CD4-positive, alpha-beta T cell treated with Interleukin-2 at 100 ng/mL for 4 hours (primary cell): ENCODE measurements around the gene DAGLA.
"Not testable (repeated sequence)": the region's sequence is repeated elsewhere in the genome, so short reads cannot be mapped to it uniquely, and the experiment has no call there.

Source experiments
- DNase-seq: peaks from one replicate; pipeline ENCODE4 v3.0.0-alpha.2; 2020; ENCODE audit warnings: low spot score

The DAGLA gene

DNA sequence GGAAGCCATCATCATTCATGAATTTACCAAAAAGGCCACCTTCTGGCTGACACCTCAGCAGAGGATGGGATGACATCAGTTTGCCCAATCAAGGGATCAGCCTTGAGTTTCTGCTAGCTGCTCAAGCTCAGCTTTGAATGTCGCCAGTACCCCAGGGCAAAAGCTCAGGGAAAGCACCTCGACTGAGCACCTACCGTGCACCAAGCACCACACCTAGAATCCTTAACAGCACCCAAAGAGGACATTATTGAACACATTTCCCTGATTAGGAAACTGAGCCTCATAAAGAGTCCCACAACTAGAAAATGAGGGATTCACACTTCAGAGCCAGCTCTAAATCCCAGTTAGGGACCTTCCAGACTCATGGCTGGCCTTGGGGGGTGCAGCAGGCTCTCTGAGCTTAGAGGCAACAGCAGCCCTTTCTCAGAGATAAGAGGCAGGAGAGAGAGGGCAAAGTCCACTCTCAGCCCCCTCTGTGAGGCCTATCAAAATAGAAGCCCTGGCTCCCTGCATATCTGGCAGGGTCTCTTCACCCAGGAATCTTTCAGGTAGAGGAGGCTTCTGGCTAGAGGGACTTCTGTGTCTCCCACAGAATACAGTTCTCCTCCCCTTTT lies 13.4 kb upstream of the DAGLA start:
- no peak for DNase-seq

DNA sequence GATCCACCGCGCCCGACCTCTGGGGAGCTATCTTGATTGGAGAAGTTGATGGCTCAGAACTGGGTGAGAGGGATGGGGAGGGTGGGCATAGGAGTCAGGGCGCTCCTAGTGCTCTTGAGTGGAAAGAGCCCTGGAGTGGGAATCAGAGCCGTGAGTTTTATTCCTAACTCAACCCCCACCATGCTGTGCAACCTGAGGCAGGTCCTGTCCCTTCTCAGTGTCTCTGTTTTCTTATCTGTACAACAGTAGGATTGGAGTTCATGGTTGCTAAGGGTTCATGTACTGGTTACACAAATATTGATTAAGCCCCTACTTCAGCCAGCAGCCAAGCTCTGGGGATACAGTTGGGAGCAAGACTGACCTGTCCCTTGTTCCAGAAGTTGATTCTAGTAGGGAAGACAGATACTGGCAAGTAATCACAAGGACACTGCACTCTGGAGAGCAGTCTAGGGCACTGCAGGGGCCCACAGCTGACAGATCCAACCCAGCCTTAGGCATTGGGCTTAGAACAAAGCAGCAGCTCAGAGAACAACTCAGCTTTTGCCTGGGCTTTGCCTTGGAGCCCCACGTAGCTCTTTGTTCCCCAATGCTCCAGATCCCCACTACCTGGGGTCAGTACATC lies 12.4 kb upstream of the DAGLA start:
- no peak for DNase-seq

DNA sequence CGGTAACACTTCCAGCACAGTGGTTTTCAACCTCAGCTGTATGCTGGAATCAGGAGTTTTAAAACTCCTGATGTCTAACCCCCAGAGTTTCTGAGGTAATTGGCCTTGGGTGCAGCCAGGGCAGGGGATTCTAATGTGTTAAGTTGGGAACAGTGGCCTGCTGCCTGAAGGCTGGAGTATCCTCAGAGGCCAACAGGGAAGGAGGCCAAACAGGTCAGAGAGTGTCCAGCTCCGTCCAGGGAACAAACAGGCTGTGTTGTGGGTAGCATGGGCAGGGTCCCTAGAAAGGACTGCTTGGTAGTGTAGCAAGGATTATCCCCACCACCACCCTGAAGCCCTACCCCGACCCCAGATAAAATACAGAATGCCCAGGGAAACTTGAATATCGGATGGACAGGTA lies 10.8 kb upstream of the DAGLA start:
- DNase-seq: no peak

DNA sequence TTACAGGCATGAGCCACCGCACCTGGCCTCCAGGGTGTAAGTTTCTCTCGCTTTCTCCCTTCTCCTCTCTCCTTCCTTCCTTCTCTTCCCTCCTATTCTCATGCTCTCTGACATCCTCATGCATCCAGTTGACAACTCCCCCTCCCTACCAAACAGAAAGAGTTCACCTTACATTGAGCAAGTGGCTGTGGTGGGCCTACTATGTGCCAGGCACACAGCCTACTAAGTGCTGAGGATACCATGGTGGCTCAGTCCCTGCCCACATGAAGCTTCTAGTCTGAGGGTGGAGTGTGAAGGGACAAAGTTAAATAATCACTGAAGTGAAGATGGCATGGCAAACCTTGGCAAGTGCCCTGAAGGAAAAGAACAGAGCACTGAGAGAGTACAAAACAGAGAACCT lies 9.6 kb upstream of the DAGLA start:
- DNase-seq: no peak

DNA sequence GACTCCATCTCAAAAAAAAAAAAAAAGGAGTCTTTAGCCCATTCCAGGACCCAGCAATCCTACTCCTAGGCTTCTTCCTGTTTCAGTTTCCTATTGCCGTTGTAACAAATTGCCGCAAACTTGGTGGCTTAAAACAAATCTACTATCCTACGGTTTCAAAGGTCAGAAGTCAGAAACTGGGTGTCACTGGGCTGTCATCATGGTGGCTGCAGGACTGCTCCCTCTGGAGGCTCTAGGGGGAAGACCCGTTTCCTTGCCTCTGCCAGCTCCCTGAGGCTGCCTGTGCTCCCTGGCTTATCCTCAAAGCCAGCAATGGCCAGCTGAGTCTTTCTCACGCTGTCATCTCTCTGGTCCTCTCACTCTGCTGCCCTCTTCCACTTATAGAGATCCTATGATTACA lies 8.7 kb upstream of the DAGLA start:
- DNase-seq: no peak

DNA sequence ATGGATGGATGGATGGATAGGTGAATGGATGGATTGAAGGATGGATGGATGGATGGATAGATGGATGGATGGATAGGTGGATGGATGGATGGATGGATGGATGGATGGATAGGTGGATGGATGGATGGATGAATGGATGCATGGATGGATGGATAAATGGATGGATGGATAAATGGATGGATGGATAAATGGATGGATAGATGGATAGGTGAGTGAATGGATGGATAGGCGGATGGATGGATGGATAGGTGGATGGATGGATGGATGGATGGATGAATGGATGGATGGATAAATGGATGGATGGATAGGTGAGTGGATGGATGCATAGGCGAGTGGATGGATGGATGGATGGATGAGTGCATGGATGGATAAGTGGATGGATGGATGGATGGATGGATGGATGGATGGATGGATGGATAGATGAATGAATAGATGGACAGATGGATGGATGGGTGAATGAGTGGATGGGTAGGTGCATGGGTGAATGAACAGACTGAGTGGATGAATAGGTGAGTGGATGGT lies 6.2 kb upstream of the DAGLA start:
- DNase-seq: not testable (repeated sequence)

DNA sequence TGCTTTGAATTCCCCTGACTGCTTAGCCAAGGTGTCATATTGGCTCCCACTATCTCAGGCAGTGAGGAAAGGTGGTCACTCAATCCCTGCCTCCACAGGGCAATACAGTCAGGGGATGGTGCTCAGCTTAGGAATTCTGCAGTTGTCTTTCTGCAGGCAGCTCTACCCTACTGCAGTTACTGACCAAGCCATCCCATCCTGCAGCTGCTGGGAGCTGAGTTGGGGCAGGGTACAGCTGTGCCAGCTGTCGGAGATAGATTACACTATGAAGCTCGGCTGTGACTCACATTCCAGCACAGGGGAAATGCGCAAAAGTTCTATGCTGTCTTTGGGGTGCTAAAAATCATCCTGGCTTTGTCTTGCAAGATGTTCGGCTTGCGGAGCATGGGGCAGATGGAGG lies 4.4 kb upstream of the DAGLA start:
- no peak for DNase-seq

DNA sequence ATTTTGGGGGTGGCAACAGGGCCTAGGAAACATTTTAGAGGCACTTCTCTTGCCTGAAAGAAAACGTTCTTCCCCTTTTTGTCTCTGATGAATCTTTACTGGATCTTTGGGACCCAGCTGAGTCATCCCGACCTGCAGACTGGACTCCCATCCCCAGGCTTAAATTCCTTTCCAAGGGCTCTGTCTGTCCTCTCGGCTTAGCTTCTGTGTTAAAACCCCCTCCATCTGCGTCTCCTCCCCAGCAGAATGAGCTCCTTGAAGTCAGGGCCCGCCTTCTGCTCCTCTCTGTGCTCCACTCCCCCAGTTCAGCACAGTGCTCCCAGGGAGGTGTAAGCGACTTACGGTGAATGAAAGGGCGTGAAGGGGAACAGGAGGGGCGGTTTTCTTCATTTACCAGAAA lies 895 bp upstream of the DAGLA start:
- no peak for DNase-seq

DNA sequence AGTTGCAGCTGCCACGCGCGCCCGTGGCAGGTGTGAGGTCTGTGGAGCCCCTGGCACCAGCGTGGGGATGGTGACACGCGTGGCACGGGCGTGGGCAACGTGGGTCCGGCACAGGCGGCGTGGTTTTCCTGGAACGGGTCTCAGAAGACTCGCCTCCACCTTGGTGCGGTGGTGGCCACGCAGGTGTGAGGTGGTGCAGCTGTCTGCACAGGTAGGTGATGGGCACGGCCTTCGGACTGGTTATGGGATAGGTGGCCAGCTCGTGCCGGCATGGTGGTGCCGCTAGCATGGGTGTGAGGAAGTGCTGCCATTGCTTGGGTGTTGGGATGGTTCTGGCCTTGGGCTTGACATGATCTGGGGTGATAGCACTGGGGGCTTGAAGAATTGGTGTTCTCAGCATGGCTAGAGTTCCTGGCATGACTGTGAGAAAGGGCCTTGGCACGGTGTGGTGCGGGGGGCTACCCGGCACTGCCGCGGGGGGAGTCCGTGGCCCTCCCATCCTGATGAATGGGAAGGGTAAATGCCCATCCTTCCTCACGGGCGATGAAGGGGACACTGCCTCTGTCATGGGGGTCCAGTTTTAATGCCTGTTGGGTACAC lies 531 bp downstream of the DAGLA start:
- no peak for DNase-seq

DNA sequence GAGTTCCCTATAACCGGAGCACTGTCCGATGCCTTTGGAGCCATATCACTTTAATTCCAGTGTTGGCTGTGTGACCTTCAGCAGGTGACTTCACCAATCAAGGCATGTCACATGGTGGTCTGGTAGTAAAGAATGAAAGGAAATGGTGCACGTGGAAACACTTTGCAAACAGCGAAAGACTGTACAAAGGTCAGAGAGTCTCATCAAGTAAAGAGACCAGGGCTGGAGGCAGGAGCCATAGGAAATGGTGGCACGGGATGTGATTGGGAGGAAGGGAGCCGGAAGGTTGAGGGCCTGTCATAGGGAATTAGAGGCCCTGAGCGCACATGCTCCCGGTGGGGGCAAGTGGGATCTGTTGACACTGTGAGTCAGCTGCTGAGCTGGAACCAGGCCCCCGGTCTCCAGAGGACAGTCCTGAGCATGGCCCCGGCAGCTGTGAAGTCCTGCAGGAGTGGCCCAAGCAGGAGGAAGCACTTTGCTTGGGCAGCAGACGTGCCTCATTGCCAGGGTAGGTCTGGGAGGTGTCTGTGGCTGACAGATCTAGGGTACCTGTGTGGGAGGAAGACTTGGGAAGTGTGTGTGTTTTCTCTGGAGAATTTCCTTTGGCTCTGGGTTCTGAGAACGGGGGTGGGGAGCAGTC lies 2.0 kb downstream of the DAGLA start:
- no peak for DNase-seq

DNA sequence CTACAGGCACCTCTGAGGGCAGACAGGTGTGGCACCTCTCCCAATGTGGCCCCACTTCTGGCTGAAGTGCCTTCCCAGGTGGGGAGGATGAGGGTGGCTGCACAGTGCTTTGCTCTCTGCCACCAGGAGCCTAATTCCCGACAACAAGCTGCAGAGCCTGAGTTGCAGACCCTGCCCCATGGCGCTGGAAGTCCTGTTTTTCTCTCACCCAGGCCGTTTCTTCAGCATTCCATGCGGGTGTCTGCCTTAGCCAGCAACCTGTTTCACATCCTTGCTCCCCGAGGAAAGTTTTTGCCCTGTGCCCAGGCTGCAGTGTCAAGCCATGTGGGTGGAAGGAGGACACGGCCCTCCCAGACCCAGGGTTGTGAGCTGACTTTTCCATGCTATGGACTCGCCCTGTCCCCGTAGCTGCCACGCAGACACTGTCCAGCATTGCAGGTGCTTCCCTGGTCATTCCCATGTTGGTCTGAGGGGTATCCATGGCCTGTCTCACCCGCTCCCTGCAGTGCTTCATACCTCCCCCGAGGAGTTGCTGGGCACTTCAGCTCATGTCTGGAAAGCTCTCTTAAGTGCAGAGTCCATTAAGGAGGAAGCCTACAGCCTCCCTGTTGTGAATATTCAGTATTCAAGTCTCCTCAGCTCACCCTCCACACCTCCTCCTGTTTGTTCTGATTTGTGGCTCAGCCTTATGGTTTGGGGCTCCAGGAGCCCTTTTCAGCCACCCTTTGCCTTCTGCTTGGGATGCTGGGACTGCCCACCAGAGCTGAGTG lies 2.9 kb downstream of the DAGLA start:
- no peak for DNase-seq

DNA sequence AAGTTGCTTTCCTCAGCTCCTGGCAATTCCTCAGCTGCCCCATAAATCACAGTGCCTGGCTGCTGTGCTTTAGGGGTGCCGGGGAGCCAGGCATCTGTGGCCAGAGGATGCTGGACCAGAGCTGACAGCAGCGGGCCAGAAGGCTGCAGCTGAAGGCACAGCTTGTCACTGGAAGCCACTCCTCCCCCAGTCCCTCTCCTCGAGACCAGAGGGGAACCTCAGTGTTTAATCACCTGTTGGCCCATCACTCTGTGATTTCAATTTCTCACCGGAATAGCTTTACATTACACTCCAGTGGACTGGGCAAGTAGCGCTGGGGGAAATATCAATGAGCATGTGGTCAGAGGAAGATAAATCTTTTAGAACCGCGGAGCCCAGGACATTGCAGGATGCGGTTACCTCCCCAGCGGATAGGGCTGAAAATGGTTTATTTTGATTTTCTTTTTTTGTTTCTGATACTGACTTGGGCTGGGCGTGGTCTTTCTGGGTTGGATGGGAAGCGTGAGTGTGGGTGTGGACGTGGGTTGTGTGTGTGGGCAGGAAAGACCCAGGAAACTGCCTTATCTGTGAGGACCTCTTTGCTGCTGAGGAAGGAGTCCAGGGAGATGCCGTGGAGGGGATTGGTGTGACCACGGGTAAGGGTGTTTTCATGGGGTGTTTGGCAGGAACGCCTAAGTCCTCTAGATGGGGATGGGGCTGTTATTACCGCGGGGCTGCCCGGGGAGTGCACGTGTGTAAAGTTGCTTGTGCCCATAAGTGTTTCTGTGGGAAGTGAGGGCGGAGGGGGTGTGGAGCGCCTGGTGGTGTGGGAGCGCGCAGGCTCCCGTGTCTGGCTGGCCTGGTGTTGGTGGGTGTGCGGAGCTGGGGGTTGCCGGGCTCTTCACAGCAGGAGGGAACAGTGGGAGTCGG lies 4.0 kb downstream of the DAGLA start:
- DNase-seq: peak; percentile 39

DNA sequence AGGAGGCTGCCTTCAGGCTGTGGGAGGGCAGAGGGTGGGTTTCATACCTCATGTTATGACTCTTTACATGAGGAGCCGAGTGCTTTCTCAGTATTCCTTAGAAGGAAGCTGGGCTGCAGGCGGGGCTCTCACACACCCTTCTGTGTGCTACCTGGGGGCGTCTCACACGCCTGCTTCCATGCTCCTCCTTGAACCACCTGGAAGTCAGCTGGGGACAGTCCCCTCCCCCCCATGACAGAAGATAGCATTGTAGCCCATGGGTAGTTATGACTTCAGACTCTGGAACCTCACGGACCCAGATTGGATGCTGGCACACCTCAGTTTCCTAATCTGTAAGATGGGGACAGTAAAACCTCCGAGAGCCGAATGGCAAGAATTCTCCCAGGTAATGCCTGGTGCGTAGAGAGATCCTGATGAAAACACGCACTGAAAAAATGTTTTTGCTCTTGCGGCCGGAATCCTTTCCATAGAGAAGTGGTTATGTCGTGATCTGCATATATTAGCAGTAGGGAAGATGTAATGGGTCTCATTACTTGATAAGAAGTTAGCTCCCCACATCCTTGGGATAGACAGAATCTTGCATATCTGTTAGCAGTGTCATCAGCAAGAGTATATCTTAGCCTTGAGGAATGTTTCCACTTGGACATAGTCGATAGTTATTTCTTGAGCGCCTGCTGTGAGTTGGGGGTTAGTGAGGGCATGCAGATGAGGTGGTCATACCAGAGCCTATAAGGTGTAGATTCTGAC lies 4.9 kb downstream of the DAGLA start:
- no peak for DNase-seq

DNA sequence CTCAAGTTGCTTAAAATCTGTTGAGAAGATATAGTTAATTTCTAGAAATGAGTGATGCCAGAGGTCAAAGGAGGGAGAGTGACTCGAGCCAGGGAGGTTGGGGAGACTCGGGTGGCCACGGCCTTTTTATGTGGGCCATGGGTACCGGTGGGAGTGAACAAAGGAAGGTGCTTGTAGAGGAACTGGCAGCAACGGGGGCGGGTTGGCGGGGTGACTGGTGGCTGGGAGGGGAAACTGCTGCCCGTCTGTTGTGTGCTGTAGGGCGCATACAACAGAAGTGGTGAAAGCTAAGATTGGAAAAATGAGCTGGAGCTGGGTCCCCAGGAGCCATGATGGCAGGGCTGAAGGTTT lies 5.4 kb downstream of the DAGLA start:
- no peak for DNase-seq

DNA sequence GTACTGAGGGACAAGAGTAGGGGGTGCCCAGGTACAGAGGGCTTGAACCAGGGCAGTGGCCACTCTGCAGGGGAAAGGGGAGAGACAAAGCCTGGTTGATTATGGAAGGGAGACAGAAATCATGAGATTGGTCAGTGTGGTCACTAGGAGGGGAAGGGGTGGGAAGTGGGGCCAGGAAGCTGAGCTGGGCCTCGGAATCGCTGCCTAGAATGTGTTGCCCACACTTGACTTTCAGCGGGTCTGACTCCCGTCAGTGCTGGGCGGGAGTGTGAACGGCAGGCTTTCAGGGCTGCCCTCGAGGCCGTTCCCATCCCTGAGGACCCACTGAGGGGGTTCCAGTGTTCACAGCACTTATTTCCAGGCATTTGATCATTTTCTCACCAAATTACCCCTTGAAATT lies 5.9 kb downstream of the DAGLA start:
- no peak for DNase-seq

DNA sequence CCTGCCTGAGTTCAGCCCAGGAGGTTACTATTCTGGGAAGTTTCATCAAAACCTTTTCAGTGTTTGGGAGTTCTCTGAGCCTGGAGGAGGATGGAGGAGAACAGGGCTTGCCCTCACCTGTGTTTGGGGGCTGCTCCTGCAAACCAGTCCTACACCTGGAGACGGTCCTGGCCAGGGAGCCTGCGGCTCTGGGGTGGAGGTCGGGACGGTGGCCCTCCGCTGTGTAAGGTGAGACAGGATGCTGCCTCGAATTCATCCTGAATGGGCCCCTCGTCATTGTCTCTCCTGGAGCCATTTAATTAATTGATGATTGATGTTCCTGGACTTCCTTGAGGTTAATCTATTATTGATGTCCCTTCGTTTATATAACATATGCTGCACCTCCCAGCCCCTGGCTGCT lies 6.3 kb downstream of the DAGLA start:
- DNase-seq: no peak

DNA sequence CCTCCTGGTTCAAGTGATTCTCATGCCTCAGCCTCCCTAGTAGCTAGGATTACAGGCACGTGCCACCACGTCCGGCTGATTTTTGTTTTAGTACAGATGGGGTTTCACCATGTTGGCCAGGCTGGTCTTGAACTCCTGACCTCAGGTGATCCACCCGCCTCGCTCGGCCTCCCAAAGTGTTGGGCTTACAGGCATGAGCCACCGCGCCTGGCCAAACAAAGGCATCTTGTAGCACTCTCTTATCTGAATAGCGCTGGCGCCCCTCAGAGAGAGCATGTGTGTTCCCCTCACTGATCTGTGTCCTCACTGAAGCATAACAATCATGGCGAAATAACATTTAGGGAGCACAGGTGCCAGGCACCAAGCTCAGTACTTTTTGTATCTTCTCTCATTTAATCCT lies 7.2 kb downstream of the DAGLA start:
- no peak for DNase-seq

DNA sequence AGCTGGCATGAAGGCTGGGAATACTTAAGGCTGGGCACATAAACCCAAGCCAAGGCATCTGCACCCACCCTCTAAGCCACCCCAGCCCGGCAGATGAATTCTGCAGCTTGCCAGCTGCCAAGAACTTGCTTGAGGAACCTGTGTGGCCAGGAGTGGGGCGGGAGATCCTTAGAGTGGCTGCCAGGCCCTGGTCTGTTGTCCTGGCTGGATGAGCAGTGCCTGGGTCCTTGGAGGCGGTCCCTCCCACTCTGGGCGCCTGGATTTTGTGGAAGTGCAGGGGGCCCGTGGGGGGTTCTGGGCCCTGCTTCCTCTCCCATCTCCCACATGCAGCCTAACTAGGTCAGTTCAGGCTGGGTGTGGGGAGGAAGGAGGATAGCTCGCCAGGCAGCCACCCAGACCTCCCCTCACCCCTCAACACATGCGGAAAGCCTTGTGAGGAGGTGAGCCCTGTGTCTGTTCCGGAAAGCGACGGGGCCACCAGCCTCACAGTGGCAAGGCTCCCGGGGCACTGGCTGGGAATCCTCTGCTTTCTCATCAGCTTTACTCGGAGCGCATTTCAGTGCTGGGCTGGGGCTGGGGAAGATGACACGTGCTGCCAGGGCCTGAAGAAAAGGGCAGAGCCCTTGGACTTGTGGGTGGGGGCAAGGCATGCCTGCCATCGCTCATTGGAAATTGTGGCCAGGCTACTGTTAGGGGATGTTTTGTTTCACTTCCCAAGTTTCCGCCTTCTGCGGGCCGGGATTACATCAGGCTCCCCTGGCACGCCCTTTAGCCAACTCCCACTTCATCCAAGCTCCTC lies 8.4 kb downstream of the DAGLA start:
- DNase-seq: no peak

DNA sequence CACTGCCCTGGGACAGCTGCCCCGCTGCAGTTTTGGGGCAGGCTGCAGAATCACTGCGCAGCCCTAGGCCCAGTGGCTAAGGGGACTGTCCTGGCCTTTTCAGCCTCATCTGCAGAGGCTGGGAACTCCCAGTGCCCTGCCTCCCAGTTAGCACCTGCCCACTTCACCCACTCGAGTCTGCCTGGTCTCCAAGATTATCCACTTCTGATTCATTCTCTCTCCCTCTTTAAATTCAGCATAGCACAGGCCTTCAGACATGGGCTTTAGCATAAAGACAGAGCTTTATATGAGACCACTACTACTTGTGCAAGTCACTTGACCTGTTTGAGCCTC lies 8.9 kb downstream of the DAGLA start:
- no peak for DNase-seq
